H9 (cell line): ENCODE measurements around the gene GRK3. TPM values are rescaled to one million over a fixed set of nuclear protein-coding genes. Genes with fewer than 3 reads are reported as not detected.

Experiments
- DNase-seq: peaks from one replicate; pipeline ENCODE4 v3.0.0-alpha.2; 2017
- H2AFZ ChIP-seq: one replicate; pipeline ENCODE4 v1.6.1; 2013; ENCODE audit warnings: mild to moderate bottlenecking, low read length, control low read depth, moderate library complexity
- H2AK5ac ChIP-seq: 2 replicates; pipeline ENCODE4 v1.6.1; 2013; ENCODE audit warnings: low read length, control low read depth, mixed read lengths; ENCODE audit not compliant: insufficient read length
- H2BK120ac ChIP-seq: one replicate; pipeline ENCODE4 v1.6.1; 2013; ENCODE audit warnings: low read depth, mild to moderate bottlenecking, low read length, control low read depth, inconsistent platforms; ENCODE audit not compliant: poor library complexity, severe bottlenecking
- H2BK12ac ChIP-seq: 2 replicates; pipeline ENCODE4 v1.6.1; 2013; ENCODE audit warnings: low read length, control low read depth, mixed read lengths, low read depth; ENCODE audit not compliant: insufficient read length
- H2BK15ac ChIP-seq: 2 replicates; pipeline ENCODE4 v1.6.1; 2013; ENCODE audit warnings: low read depth, low read length, control low read depth
- H2BK20ac ChIP-seq: one replicate; pipeline ENCODE4 v1.6.1; 2013; ENCODE audit warnings: low read depth, mild to moderate bottlenecking, low read length, control low read depth, inconsistent platforms; ENCODE audit not compliant: poor library complexity, severe bottlenecking
- H2BK5ac ChIP-seq: 2 replicates; pipeline ENCODE4 v1.6.1; 2013; ENCODE audit warnings: low read length, control low read depth, mixed read lengths; ENCODE audit not compliant: insufficient read length
- H3K14ac ChIP-seq: 2 replicates; pipeline ENCODE4 v1.6.1; 2013; ENCODE audit warnings: low read length, control low read depth; ENCODE audit not compliant: insufficient read depth
- H3K18ac ChIP-seq: 2 replicates; pipeline ENCODE4 v1.6.1; 2013; ENCODE audit warnings: low read depth, mild to moderate bottlenecking, mixed read lengths, low read length, control low read depth; ENCODE audit not compliant: insufficient read length
- H3K23ac ChIP-seq: 2 replicates; pipeline ENCODE4 v1.6.1; 2013; ENCODE audit warnings: low read length, control low read depth, mixed read lengths, low read depth; ENCODE audit not compliant: insufficient read length
- H3K23me2 ChIP-seq: 2 replicates; pipeline ENCODE4 v1.6.1; 2013; ENCODE audit warnings: low read depth, mild to moderate bottlenecking, mixed read lengths, low read length, control low read depth; ENCODE audit not compliant: insufficient read length, poor library complexity, severe bottlenecking
- H3K27ac ChIP-seq: 2 replicates; pipeline ENCODE4 v1.5.1; 2013; ENCODE audit warnings: low read length, control low read depth, mixed read lengths, low read depth; ENCODE audit not compliant: insufficient read length
- H3K27me3 ChIP-seq: 2 replicates; pipeline ENCODE4 v1.6.1; 2013; ENCODE audit warnings: low read length, control low read depth, inconsistent platforms; ENCODE audit not compliant: insufficient read depth
- H3K4ac ChIP-seq: 2 replicates; pipeline ENCODE4 v1.6.1; 2013; ENCODE audit warnings: low read depth, mild to moderate bottlenecking, control low read depth, inconsistent platforms, low read length, moderate library complexity
- H3K4me1 ChIP-seq: 2 replicates; pipeline ENCODE4 v1.6.1; 2013; ENCODE audit warnings: low read length, control low read depth, inconsistent platforms; ENCODE audit not compliant: insufficient read depth
- H3K4me2 ChIP-seq: 2 replicates; pipeline ENCODE4 v1.6.1; 2013; ENCODE audit warnings: low read length, control low read depth, mixed read lengths; ENCODE audit not compliant: insufficient read length, insufficient read depth
- H3K56ac ChIP-seq: 2 replicates; pipeline ENCODE4 v1.6.1; 2013; ENCODE audit warnings: low read depth, mild to moderate bottlenecking, mixed read lengths, low read length, control low read depth; ENCODE audit not compliant: insufficient read length
- H3K79me1 ChIP-seq: 2 replicates; pipeline ENCODE4 v1.6.1; 2013; ENCODE audit warnings: low read depth, mild to moderate bottlenecking, moderate library complexity, low read length, control low read depth, inconsistent platforms; ENCODE audit not compliant: insufficient read depth, poor library complexity, severe bottlenecking
- H3K79me2 ChIP-seq: 2 replicates; pipeline ENCODE4 v1.6.1; 2013; ENCODE audit warnings: low read length, control low read depth, inconsistent platforms; ENCODE audit not compliant: insufficient read depth
- H3K9ac ChIP-seq: 2 replicates; pipeline ENCODE4 v1.6.1; 2013; ENCODE audit warnings: low read length, control low read depth, mixed read lengths; ENCODE audit not compliant: insufficient read length; ENCODE audit errors: extremely low read depth
- H3K9me3 ChIP-seq: one replicate; pipeline ENCODE4 v1.6.1; 2013; ENCODE audit warnings: low read depth, low read length, inconsistent platforms; ENCODE audit not compliant: control insufficient read depth
- H3T11ph ChIP-seq: one replicate; pipeline ENCODE4 v1.6.1; 2013; ENCODE audit warnings: mild to moderate bottlenecking, low read length, control low read depth, inconsistent platforms
- H4K20me1 ChIP-seq: one replicate; pipeline ENCODE4 v1.6.1; 2013; ENCODE audit not compliant: control insufficient read depth, insufficient read length, insufficient read depth
- H4K5ac ChIP-seq: 2 replicates; pipeline ENCODE4 v1.6.1; 2013; ENCODE audit warnings: low read depth, mild to moderate bottlenecking, mixed read lengths, low read length, control low read depth; ENCODE audit not compliant: insufficient read length
- H4K8ac ChIP-seq: replicated peaks from 2 replicates; pipeline ENCODE4 v1.6.1; 2013; ENCODE audit warnings: low read length, control low read depth, mixed read lengths, low read depth; ENCODE audit not compliant: insufficient read length
- H4K91ac ChIP-seq: 2 replicates; pipeline ENCODE4 v1.6.1; 2013; ENCODE audit warnings: low read depth, mild to moderate bottlenecking, moderate library complexity, mixed read lengths, low read length, control low read depth; ENCODE audit not compliant: insufficient read length
- H3K27ac Mint-ChIP-seq, 3 experiments: 2 replicates in 2 of 3; 3 replicates in 1 of 3; pipeline ENCODE4 v1.8.0; 2020 to 2021; ENCODE audit warnings: mixed read lengths in 3 of 3, mild to moderate bottlenecking in 1 of 3, moderate library complexity in 1 of 3
- H3K27me3 Mint-ChIP-seq: 2 replicates; pipeline ENCODE4 v1.8.0; 2021; ENCODE audit warnings: low read depth, mild to moderate bottlenecking, moderate library complexity, mixed read lengths
- H3K36me3 Mint-ChIP-seq, 3 experiments: 2 replicates in 2 of 3; 3 replicates in 1 of 3; pipeline ENCODE4 v1.8.0; 2020 to 2021; ENCODE audit warnings: low read depth in 3 of 3, mixed read lengths in 3 of 3; ENCODE audit not compliant: insufficient read depth in 1 of 3
- H3K4me1 Mint-ChIP-seq, 2 experiments: 2 replicates each; pipeline ENCODE4 v1.8.0; 2020; ENCODE audit warnings: mixed read lengths in 2 of 2
- H3K4me3 Mint-ChIP-seq, 2 experiments: 2 replicates in 1 of 2; 3 replicates in 1 of 2; pipeline ENCODE4 v1.8.0; 2020 to 2021; ENCODE audit warnings: mild to moderate bottlenecking in 2 of 2, mixed read lengths in 2 of 2, moderate library complexity in 1 of 2
- H3K9me3 Mint-ChIP-seq, 2 experiments: 2 replicates in 1 of 2; 3 replicates in 1 of 2; pipeline ENCODE4 v1.8.0; 2020; ENCODE audit warnings: mild to moderate bottlenecking in 2 of 2, mixed read lengths in 2 of 2, moderate library complexity in 1 of 2
- WGBS: extraction: QIAGEN DNeasy Blood & Tissue Kit; methylation state at CpG from one replicate; pipeline ENCODE4 v1.1.7; 2013; ENCODE audit warnings: missing lambda C conversion rate, low lambda C conversion rate, mixed read lengths; ENCODE audit not compliant: insufficient read length; ENCODE audit errors: extremely low coverage; 5-methylcytosine and 5-hydroxymethylcytosine counted together
- total RNA-seq: library from RNA; stranded (reverse); gene quantifications from 2 replicates; pipeline ENCODE4 v1.2.1, GENCODE V29; 2021
- TF ChIP-seq, protein P1 (sequence below): fragments of 200-600 bp; sonication (generic); conservative IDR thresholded peaks from 3 replicates; pipeline ENCODE4 v1.8.0; 2021; ENCODE audit warnings: antibody characterized with exemption, mild to moderate bottlenecking

The GRK3 gene
- total RNA-seq, 1 experiment from 2014 or later: 23.9 TPM

DNA sequence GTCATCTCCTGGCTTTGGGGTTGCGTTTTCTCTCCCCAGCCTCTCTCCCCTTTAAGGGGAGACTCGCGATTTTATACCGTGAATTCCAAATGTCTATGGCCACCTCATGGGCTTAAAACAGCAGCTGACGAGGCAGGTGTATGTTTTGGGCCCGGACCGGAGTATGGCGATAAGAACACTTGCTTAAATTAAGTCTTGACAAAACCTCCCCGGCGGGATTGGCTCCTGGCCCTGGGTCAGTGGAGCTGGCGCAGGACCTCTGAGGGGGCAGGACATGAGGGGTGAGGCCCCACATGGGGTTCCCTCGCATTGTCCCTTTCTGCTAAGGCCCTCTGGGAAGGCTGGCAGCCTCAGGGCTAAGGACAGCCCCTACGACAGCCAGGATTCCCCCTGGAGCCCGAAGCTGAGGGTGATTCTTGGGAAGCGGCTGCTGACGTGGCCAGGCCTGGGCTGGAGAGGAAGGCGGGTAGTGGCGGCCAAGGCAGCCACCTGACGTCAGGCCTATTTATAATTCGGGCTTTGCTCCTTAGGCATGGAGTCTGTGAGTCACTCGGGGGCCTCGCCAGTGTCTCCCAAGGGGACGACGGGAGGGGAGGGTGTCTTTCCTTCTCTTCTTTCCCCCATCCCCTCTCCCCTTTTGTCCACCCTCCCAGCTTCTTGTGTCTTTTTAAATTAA lies 190.2 kb downstream of the GRK3 start:
- H3K9me3 Mint-ChIP-seq: peaks cover 0 to 3% of the 10 kb centered on the region in 2 experiments; a peak in 1 of 5 replicates
- no peak overlapping the region for H3K4me2 ChIP-seq
- H3K27me3 ChIP-seq: no peaks in the 10 kb centered on the region
- no peak overlapping the region for H4K8ac ChIP-seq
- no peak overlapping the region for H2AK5ac ChIP-seq
- H2BK15ac ChIP-seq: no peak overlapping the region
- H2BK12ac ChIP-seq: no peak overlapping the region
- H2AFZ ChIP-seq: no peak overlapping the region
- H2BK5ac ChIP-seq: no peak overlapping the region
- H3K23me2 ChIP-seq: no peaks in the 10 kb centered on the region
- H4K5ac ChIP-seq: no peak overlapping the region
- H3K36me3 Mint-ChIP-seq: peaks cover 0 to 2% (median 0%) of the 10 kb centered on the region in 3 experiments; a peak in 1 of 7 replicates
- H2BK20ac ChIP-seq: no peak overlapping the region
- no peaks in the 10 kb centered on the region for H3K79me1 ChIP-seq
- H3T11ph ChIP-seq: no peak overlapping the region
- no peak overlapping the region for H3K14ac ChIP-seq
- H3K23ac ChIP-seq: no peak overlapping the region
- WGBS: no CpG with 5 or more reads among the region's 24 CpGs
- no peaks in the 10 kb centered on the region for H3K9me3 ChIP-seq
- H3K4ac ChIP-seq: no peak overlapping the region
- TF ChIP-seq, protein P1, sequence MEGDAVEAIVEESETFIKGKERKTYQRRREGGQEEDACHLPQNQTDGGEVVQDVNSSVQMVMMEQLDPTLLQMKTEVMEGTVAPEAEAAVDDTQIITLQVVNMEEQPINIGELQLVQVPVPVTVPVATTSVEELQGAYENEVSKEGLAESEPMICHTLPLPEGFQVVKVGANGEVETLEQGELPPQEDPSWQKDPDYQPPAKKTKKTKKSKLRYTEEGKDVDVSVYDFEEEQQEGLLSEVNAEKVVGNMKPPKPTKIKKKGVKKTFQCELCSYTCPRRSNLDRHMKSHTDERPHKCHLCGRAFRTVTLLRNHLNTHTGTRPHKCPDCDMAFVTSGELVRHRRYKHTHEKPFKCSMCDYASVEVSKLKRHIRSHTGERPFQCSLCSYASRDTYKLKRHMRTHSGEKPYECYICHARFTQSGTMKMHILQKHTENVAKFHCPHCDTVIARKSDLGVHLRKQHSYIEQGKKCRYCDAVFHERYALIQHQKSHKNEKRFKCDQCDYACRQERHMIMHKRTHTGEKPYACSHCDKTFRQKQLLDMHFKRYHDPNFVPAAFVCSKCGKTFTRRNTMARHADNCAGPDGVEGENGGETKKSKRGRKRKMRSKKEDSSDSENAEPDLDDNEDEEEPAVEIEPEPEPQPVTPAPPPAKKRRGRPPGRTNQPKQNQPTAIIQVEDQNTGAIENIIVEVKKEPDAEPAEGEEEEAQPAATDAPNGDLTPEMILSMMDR: no peak
- peaks cover 10% of the 10 kb centered on the region for H3K27me3 Mint-ChIP-seq
- H3K4me1 Mint-ChIP-seq: no peaks in the 10 kb centered on the region
- H4K91ac ChIP-seq: no peak overlapping the region
- no peak overlapping the region for H3K9ac ChIP-seq
- H3K4me1 ChIP-seq: no peaks in the 10 kb centered on the region
- no peaks in the 10 kb centered on the region for H4K20me1 ChIP-seq
- no peak overlapping the region for H3K27ac ChIP-seq
- no peaks in the 10 kb centered on the region for H3K79me2 ChIP-seq
- DNase-seq: no peak
- H3K56ac ChIP-seq: no peak overlapping the region
- H3K4me3 Mint-ChIP-seq: no peak overlapping the region
- no peak overlapping the region for H2BK120ac ChIP-seq
- no peak overlapping the region; a peak in 1 of 7 replicates for H3K27ac Mint-ChIP-seq
- no peak overlapping the region for H3K18ac ChIP-seq
